CD4-positive, alpha-beta T cell (primary cell): ENCODE results near the gene BSCL2. TPM values are rescaled to one million over a fixed set of nuclear protein-coding genes. Genes with fewer than 3 reads are reported as not detected.

Experiments used
- ATAC-seq: fragments of 200-7000 bp; cut with Tn5 transposase; one replicate; pipeline ENCODE4 v1.10.0; 2022; ENCODE audit warnings: mild to moderate bottlenecking; ENCODE audit not compliant: poor library complexity
- CTCF ChIA-PET: fragments of 350-600 bp; sonication (Branson Sonifier 250); formaldehyde crosslinking; loops from one replicate; lab custom pipeline; 2021; ENCODE audit warnings: antibody characterized with exemption, inconsistent platforms; lab: Charles Lee
- POLR2A ChIA-PET: fragments of 350-600 bp; sonication (Branson Sonifier 250); formaldehyde crosslinking; loops from one replicate; lab custom pipeline; 2021; ENCODE audit warnings: antibody characterized with exemption, inconsistent platforms; lab: Charles Lee
- DNase-seq, 14 experiments: peaks; one replicate each; pipeline ENCODE4 v3.0.0-alpha.2; 2013 to 2020; ENCODE audit warnings: mixed read lengths in 2 of 14
- H3K27ac ChIP-seq, 2 donors: one replicate each; pipeline versions ENCODE4 v1.5.1 to v1.7.0; 2013; ENCODE audit warnings: low read length in 2 of 2, low read depth in 1 of 2, mild to moderate bottlenecking in 1 of 2
- H3K27me3 ChIP-seq, 2 experiments: 1 replicate in 1 of 2; 2 replicates in 1 of 2; pipeline versions ENCODE4 v1.6.1 to v1.7.0; 2013; ENCODE audit warnings: low read length in 2 of 2, control low read depth in 1 of 2, mild to moderate bottlenecking in 1 of 2, moderate library complexity in 1 of 2; ENCODE audit not compliant: insufficient read depth in 2 of 2, control insufficient read depth in 1 of 2
- H3K36me3 ChIP-seq: one replicate; pipeline ENCODE4 v1.6.1; 2013; ENCODE audit warnings: low read length, control low read depth; ENCODE audit not compliant: insufficient read depth
- H3K4me1 ChIP-seq: one replicate; pipeline ENCODE4 v1.6.1; 2013; ENCODE audit warnings: low read length, control low read depth; ENCODE audit not compliant: insufficient read depth
- H3K4me3 ChIP-seq: one replicate; pipeline ENCODE4 v1.5.1; 2013; ENCODE audit warnings: mild to moderate bottlenecking, low read length, moderate library complexity
- H3K9me3 ChIP-seq, 2 experiments: 1 replicate in 1 of 2; 2 replicates in 1 of 2; pipeline versions ENCODE4 v1.6.1 to v1.7.0; 2013; ENCODE audit warnings: low read length in 2 of 2, mild to moderate bottlenecking in 2 of 2, control low read depth in 1 of 2, moderate library complexity in 1 of 2; ENCODE audit not compliant: control insufficient read depth in 1 of 2, insufficient read depth in 1 of 2
- H3K27ac Mint-ChIP-seq: one replicate; pipeline ENCODE4 v1.8.0; 2020; ENCODE audit warnings: mixed read lengths
- H3K27me3 Mint-ChIP-seq: one replicate; pipeline ENCODE4 v1.8.0; 2021; ENCODE audit warnings: mixed read lengths
- H3K36me3 Mint-ChIP-seq: one replicate; pipeline ENCODE4 v1.8.0; 2021; ENCODE audit warnings: low read depth, mixed read lengths
- H3K4me1 Mint-ChIP-seq: one replicate; pipeline ENCODE4 v1.8.0; 2021; ENCODE audit warnings: low read depth, mixed read lengths
- H3K4me3 Mint-ChIP-seq: one replicate; pipeline ENCODE4 v1.8.0; 2020; ENCODE audit warnings: mild to moderate bottlenecking, mixed read lengths
- H3K9me3 Mint-ChIP-seq: one replicate; pipeline ENCODE4 v1.8.0; 2020; ENCODE audit warnings: mixed read lengths
- CTCF ChIP-seq: fragments of 200-600 bp; IDR thresholded peaks from one replicate; pipeline ENCODE4 v1.8.0; 2022; ENCODE audit warnings: antibody characterized with exemption, mild to moderate bottlenecking
- intact Hi-C, 2 experiments: fragments of 100-400 bp; cut with DNase I in 1 of 2; cut with micrococcal nuclease in 1 of 2; formaldehyde crosslinking; loops; one replicate each; pipeline versions ENCODE4 v1.15.1 to v1.9.0; 2023 to 2025; cut with DNase I, micrococcal nuclease
- total RNA-seq, 174 experiments: library from RNA in 2 of 174; stranded (reverse) in 2 of 174; gene quantifications; one replicate each; pipeline ENCODE4 v1.2.3 and lab custom pipeline; 2021 to 2026

Gene BSCL2
- total RNA-seq, 2 experiments from 2014 or later: 17.1 to 20.0 TPM

DNA sequence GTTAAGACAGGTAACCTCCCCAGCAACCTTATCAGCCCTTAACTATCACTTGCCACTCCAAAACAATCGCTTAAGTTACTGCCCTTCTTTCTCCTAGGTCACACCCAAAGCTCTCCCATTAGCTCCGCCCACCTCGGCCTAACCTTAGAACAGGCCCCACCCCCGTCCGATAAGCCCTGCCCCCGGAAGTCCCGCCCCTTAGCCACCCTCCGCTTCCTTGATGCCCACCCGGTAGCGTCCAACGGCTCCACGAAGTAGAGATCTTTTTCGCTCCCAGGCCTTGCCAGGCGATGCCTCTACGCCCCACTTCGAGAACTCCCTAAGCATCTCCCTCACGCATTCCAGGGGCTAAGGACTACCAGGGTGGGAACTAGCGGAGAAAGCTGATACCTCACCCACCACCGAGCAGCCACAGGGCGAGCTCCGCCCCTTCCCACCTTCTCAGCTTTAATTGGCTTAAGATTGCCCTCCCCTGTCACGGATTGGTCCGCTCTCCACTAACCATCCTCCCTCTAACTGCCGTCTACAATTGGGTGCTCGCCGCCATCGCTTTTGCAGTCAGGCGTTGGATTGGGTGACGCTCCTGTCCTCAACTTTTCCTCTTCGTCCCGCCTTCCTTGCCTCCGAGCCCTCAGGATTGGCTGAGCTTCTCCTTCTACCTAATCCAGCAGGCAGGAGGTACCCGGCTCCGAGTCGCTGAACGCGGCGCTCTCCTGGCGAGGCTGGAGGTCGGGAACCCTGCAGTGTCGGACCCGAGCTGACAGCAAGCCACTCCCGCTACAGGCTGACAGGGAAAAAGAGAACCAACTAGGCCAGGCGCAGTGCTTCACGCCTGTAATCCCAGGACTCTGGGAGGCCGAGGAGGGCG is 46.7 kb upstream of the BSCL2 start, which contains the start of gene ZBTB3:
Gene ZBTB3, minus strand, starts transcription at position 425 of the 868 bp plus-strand sequence. CDS start 496 bp downstream, outside the sequence.
- Histone ChIP-seq H3K27ac (peak within 1 kb of the TSS; percentile 84 to 88), H3K4me1 (peaks cover 41% of the 10 kb centered on the region), H3K27me3 (no peaks in the 10 kb centered on the region), H3K9me3 (no peaks in the 10 kb centered on the region), H3K4me3 (peak within 1 kb of the TSS; percentile 80), H3K36me3 (peaks cover 21% of the 10 kb centered on the region)
- Mint-ChIP-seq H3K27ac (peak within 1 kb of the TSS; percentile 89), H3K4me1 (peaks cover 35% of the 10 kb centered on the region), H3K27me3 (no peaks in the 10 kb centered on the region), H3K36me3 (peaks cover 18% of the 10 kb centered on the region), H3K4me3 (peak within 1 kb of the TSS; percentile 93), H3K9me3 (no peaks in the 10 kb centered on the region)
- intact Hi-C loops: loop anchor here (1.0 to 5.0 kb wide), 5 partner anchors 7 to 88 kb away; partner anchors contain the start of genes TTC9C (in 2 of the 2), POLR2G (in 1 of the 2) and TMEM179B (in 1 of the 2)
- DNase-seq (peak; percentile 92 to 100 (median 97)), ATAC-seq (peak; percentile 93)
- CTCF ChIA-PET: interaction anchor here (0.6 to 3.8 kb wide), 7 partner anchors 8 to 127 kb away, joined by 3 to 42 read pairs (median 6); partner anchors contain the start of genes HNRNPUL2, SLC3A2, TAF6L and TMEM179B
- no peak for TF ChIP-seq CTCF
- POLR2A ChIA-PET: interaction anchor here (0.8 to 5.6 kb wide), 43 partner anchors 8 to 1564 kb away, joined by 3 to 228 read pairs (median 6); partner anchors contain the start of genes B3GAT3, C11orf98, CSKMT and EEF1G

- CTCF ChIA-PET: interaction anchor here (0.9 to 3.8 kb wide), 6 partner anchors 9 to 128 kb away, joined by 3 to 42 read pairs (median 7); partner anchors contain the start of genes HNRNPUL2, SLC3A2, TAF6L and TMEM179B
- H3K27me3 Mint-ChIP-seq: no peaks in the 10 kb centered on the region
- no peak for ATAC-seq
Observed at GRCh38 chr11:62752994-62753735, 45.9 kb upstream of the BSCL2 start.

More at GRCh38 chr11:62752994-62753735, 45.9 kb upstream of the BSCL2 start:
- Mint-ChIP-seq H3K4me3 (peak overlapping the region; percentile 93), H3K9me3 (no peaks in the 10 kb centered on the region), H3K36me3 (peaks cover 22% of the 10 kb centered on the region), H3K4me1 (peaks cover 37% of the 10 kb centered on the region), H3K27ac (peak overlapping the region; percentile 89)
- Histone ChIP-seq H3K9me3 (no peaks in the 10 kb centered on the region), H3K36me3 (peaks cover 25% of the 10 kb centered on the region), H3K4me1 (peaks cover 41% of the 10 kb centered on the region), H3K27me3 (no peaks in the 10 kb centered on the region), H3K27ac (peak overlapping the region; percentile 84 to 88), H3K4me3 (peak overlapping the region; percentile 80)
- DNase-seq: peak in 1 of 14 experiments; percentile 38
- intact Hi-C loops: loop anchor here (1.0 to 5.0 kb wide), 4 partner anchors 8 to 89 kb away; partner anchors contain the start of genes POLR2G (in 1 of the 2), TMEM179B (in 1 of the 2) and TTC9C (in 1 of the 2)
- no peak for TF ChIP-seq CTCF
- POLR2A ChIA-PET: interaction anchor here (0.8 to 5.6 kb wide), 42 partner anchors 8 to 1564 kb away, joined by 3 to 228 read pairs (median 6); partner anchors contain the start of genes B3GAT3, C11orf98, CSKMT and EEF1G
